ENCODE results near the gene PABPC1L2A.
"Not testable (repeated sequence)": the region's sequence is repeated elsewhere in the genome, so short reads cannot be mapped to it uniquely, and the experiment has no call there.

Gene PABPC1L2A

GRCh38 chrX:73079024-73079562 lies at the start of gene PABPC1L2A:
Gene PABPC1L2A, minus strand, starts transcription at chrX:73079512. Its CDS starts 126 bp downstream, at chrX:73079386.
- DNase-seq (ENCODE audit: low read depth): not testable (repeated sequence)

- DNase-seq (ENCODE audit: low read depth): no peak
These were observed 48.5 kb upstream of the PABPC1L2A start for GRCh38 chrX:73127700-73128241.

GRCh38 chrX:73126240-73126639 lies 46.9 kb upstream of the PABPC1L2A start:
- no peak for DNase-seq (ENCODE audit: low read depth)

- not testable (repeated sequence) for DNase-seq (ENCODE audit: low read depth)
These were observed 20.2 kb upstream of the PABPC1L2A start for GRCh38 chrX:73099505-73099904.

- not testable (repeated sequence) for DNase-seq (ENCODE audit: low read depth)
These were observed 7.5 kb upstream of the PABPC1L2A start for GRCh38 chrX:73086766-73087165.

- not testable (repeated sequence) for DNase-seq (ENCODE audit: low read depth)
These were observed 572 bp upstream of the PABPC1L2A start for GRCh38 chrX:73079884-73080283.

- DNase-seq (ENCODE audit: low read depth): not testable (repeated sequence)
These were observed 715 bp downstream of the PABPC1L2A start for GRCh38 chrX:73078597-73078996.

- no peak for DNase-seq (ENCODE audit: low read depth)
These were observed 2.5 kb downstream of the PABPC1L2A start for GRCh38 chrX:73076838-73077237.

GRCh38 chrX:73069365-73070035 lies 9.8 kb downstream of the PABPC1L2A start:
- DNase-seq (ENCODE audit: low read depth): no peak

GRCh38 chrX:73068467-73069364 lies 10.6 kb downstream of the PABPC1L2A start:
- DNase-seq (ENCODE audit: low read depth): no peak

- not testable (repeated sequence) for DNase-seq (ENCODE audit: low read depth)
These were observed 11.4 kb downstream of the PABPC1L2A start for GRCh38 chrX:73067761-73068466.

GRCh38 chrX:73028876-73029275 lies 50.4 kb downstream of the PABPC1L2A start:
- DNase-seq (ENCODE audit: low read depth): no peak

Data from T-helper 22 cell (primary cell).